Astrocyte (in vitro differentiated cells and primary cell): ENCODE data around the gene CAPS2.

Experiments
- EZH2 ChIP-seq: IDR thresholded peaks from 2 replicates; pipeline ENCODE4 v1.6.1; 2012; ENCODE audit warnings: mild to moderate bottlenecking, low read length, inconsistent platforms; ENCODE audit not compliant: insufficient read depth
- TF ChIP-seq, protein P1 (sequence below): IDR thresholded peaks from 2 replicates; pipeline ENCODE4 v1.5.1; 2011; ENCODE audit warnings: low read depth, mild to moderate bottlenecking, inconsistent platforms, low read length, moderate library complexity; ENCODE audit not compliant: insufficient read depth

- TF ChIP-seq, protein P1, sequence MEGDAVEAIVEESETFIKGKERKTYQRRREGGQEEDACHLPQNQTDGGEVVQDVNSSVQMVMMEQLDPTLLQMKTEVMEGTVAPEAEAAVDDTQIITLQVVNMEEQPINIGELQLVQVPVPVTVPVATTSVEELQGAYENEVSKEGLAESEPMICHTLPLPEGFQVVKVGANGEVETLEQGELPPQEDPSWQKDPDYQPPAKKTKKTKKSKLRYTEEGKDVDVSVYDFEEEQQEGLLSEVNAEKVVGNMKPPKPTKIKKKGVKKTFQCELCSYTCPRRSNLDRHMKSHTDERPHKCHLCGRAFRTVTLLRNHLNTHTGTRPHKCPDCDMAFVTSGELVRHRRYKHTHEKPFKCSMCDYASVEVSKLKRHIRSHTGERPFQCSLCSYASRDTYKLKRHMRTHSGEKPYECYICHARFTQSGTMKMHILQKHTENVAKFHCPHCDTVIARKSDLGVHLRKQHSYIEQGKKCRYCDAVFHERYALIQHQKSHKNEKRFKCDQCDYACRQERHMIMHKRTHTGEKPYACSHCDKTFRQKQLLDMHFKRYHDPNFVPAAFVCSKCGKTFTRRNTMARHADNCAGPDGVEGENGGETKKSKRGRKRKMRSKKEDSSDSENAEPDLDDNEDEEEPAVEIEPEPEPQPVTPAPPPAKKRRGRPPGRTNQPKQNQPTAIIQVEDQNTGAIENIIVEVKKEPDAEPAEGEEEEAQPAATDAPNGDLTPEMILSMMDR = no peak
- TF ChIP-seq EZH2 = no peak
Measured at GRCh38 chr12:75350413-75350812, 20.3 kb upstream of the CAPS2 start.
